Stimulated activated naive CD4-positive, alpha-beta T cell treated with Interleukin-2 at 50 U/mL for 16 hours (primary cell): ENCODE results near the gene SCAF8.
A peak's percentile ranks its signal among the peaks of the same experiment; 100 is the strongest.
"Not testable (repeated sequence)": the region's sequence is repeated elsewhere in the genome, so short reads cannot be mapped to it uniquely, and the experiment has no call there.

Experiments
- DNase-seq: peaks from one replicate; lab custom pipeline; 2025; lab: John Stamatoyannopoulos, UW

SCAF8 gene

GRCh38 chr6:154733183-154733625, at the start of gene SCAF8:
Gene SCAF8, plus strand, starts transcription at chr6:154733416. Its CDS starts 485 bp downstream, at chr6:154733901.
- DNase-seq = peak; percentile 74

GRCh38 chr6:154683756-154684523, 49.3 kb upstream of the SCAF8 start:
- no peak for DNase-seq

GRCh38 chr6:154686162-154686561, 47.1 kb upstream of the SCAF8 start:
- DNase-seq = no peak

GRCh38 chr6:154689493-154690255, 43.5 kb upstream of the SCAF8 start:
- no peak for DNase-seq

GRCh38 chr6:154690857-154691256, 42.4 kb upstream of the SCAF8 start:
- no peak for DNase-seq

- no peak for DNase-seq
Observed at GRCh38 chr6:154696661-154697060, 36.6 kb upstream of the SCAF8 start.

GRCh38 chr6:154703124-154703523, 30.1 kb upstream of the SCAF8 start:
- DNase-seq = no peak

- no peak for DNase-seq
Observed at GRCh38 chr6:154705471-154706113, 27.6 kb upstream of the SCAF8 start.

GRCh38 chr6:154706389-154706788, 26.8 kb upstream of the SCAF8 start:
- DNase-seq = no peak

GRCh38 chr6:154709621-154710020, 23.6 kb upstream of the SCAF8 start:
- no peak for DNase-seq

- no peak for DNase-seq
Observed at GRCh38 chr6:154710689-154711088, 22.5 kb upstream of the SCAF8 start.

GRCh38 chr6:154715446-154715845, 17.8 kb upstream of the SCAF8 start:
- no peak for DNase-seq

- not testable (repeated sequence) for DNase-seq
Observed at GRCh38 chr6:154716350-154716749, 16.9 kb upstream of the SCAF8 start.

GRCh38 chr6:154719433-154719832, 13.8 kb upstream of the SCAF8 start:
- DNase-seq = no peak

GRCh38 chr6:154719854-154720253, 13.4 kb upstream of the SCAF8 start:
- no peak for DNase-seq

- DNase-seq = no peak
Observed at GRCh38 chr6:154721460-154721859, 11.8 kb upstream of the SCAF8 start.

- no peak for DNase-seq
Observed at GRCh38 chr6:154726887-154727286, 6.3 kb upstream of the SCAF8 start.

- no peak for DNase-seq
Observed at GRCh38 chr6:154731296-154732218, 1.7 kb upstream of the SCAF8 start.

- no peak for DNase-seq
Observed at GRCh38 chr6:154732538-154733182, 556 bp upstream of the SCAF8 start.

- peak; percentile 88 for DNase-seq
Observed at GRCh38 chr6:154733626-154734382, 588 bp downstream of the SCAF8 start.
